H1 (cell line): ENCODE data around the gene EXOC2. TPM values are rescaled to one million over a fixed set of nuclear protein-coding genes. Genes with fewer than 3 reads are reported as not detected.

Experiments
- CTCF ChIA-PET: fragments of 300-600 bp; sonication (Branson Sonifier 250); formaldehyde crosslinking; loops from one replicate; lab custom pipeline; 2021; ENCODE audit not compliant: partially characterized antibody; lab: Charles Lee
- POLR2A ChIA-PET: fragments of 300-600 bp; sonication (Branson Sonifier 250); formaldehyde crosslinking; loops from one replicate; lab custom pipeline; 2021; ENCODE audit warnings: inconsistent platforms; ENCODE audit not compliant: partially characterized antibody; lab: Charles Lee
- DNase-seq, 2 experiments: peaks; one replicate each; pipeline versions ENCODE4 v3.0.0 to v3.0.0-alpha.2; 2010 to 2022; ENCODE audit warnings: low spot score in 2 of 2, low read depth in 1 of 2, mixed read lengths in 1 of 2
- FAIRE-seq: peaks from 2 replicates; lab custom pipeline; 2011; peaks lifted over from hg19 to GRCh38; lab: Jason Lieb, UNC
- H2AFZ ChIP-seq: 2 replicates; pipeline ENCODE4 v1.8.1; 2012; ENCODE audit warnings: low read length, inconsistent platforms
- H2AK5ac ChIP-seq: 2 replicates; pipeline ENCODE4 v1.6.1; 2013; ENCODE audit warnings: low read depth, low read length
- H2BK120ac ChIP-seq: replicated peaks from 2 replicates; pipeline ENCODE3; 2013; ENCODE audit warnings: low read depth, low read length, inconsistent platforms
- H2BK12ac ChIP-seq: 2 replicates; pipeline ENCODE4 v1.6.1; 2013; ENCODE audit warnings: low read depth, low read length
- H2BK15ac ChIP-seq: 2 replicates; pipeline ENCODE4 v1.6.1; 2013; ENCODE audit warnings: low read length
- H2BK20ac ChIP-seq: 2 replicates; pipeline ENCODE4 v1.6.1; 2013; ENCODE audit warnings: low read length
- H2BK5ac ChIP-seq: 2 replicates; pipeline ENCODE4 v1.6.1; 2013; ENCODE audit warnings: low read depth, low read length
- H3K14ac ChIP-seq: 2 replicates; pipeline ENCODE4 v1.6.1; 2013; ENCODE audit warnings: inconsistent platforms; ENCODE audit not compliant: insufficient read length
- H3K18ac ChIP-seq: 2 replicates; pipeline ENCODE4 v1.6.1; 2013; ENCODE audit warnings: low read length; ENCODE audit errors: extremely low read depth
- H3K23ac ChIP-seq: 2 replicates; pipeline ENCODE4 v1.6.1; 2013; ENCODE audit warnings: inconsistent platforms; ENCODE audit not compliant: insufficient read length
- H3K23me2 ChIP-seq: 2 replicates; pipeline ENCODE4 v1.6.1; 2013; ENCODE audit warnings: low read depth, low read length
- H3K27ac ChIP-seq: 2 replicates; pipeline ENCODE4 v1.6.1; 2011; ENCODE audit warnings: low read depth, low read length, inconsistent platforms
- H3K27me3 ChIP-seq, 4 experiments: replicated peaks in 1 of 4; 1 replicate in 1 of 4; 2 replicates in 3 of 4; pipeline versions ENCODE4 v1.6.1 to v1.8.1; 2011 to 2013; ENCODE audit warnings: low read length in 3 of 4, mild to moderate bottlenecking in 3 of 4, inconsistent platforms in 2 of 4, mixed read lengths in 2 of 4, moderate library complexity in 1 of 4; ENCODE audit not compliant: control insufficient read depth in 3 of 4, insufficient read depth in 3 of 4; ENCODE audit errors: extremely low read depth in 1 of 4
- H3K36me3 ChIP-seq, 4 experiments: 2 replicates each; pipeline versions ENCODE4 v1.6.1 to v1.8.1; 2011 to 2013; ENCODE audit warnings: mild to moderate bottlenecking in 4 of 4, low read length in 3 of 4, moderate library complexity in 2 of 4, control low read depth in 1 of 4, inconsistent platforms in 1 of 4; ENCODE audit not compliant: insufficient read depth in 4 of 4, control insufficient read depth in 2 of 4
- H3K4ac ChIP-seq: replicated peaks from 2 replicates; pipeline ENCODE3; 2013; ENCODE audit warnings: low read length, low read depth, mixed read lengths, inconsistent platforms; ENCODE audit not compliant: insufficient read length
- H3K4me1 ChIP-seq, 4 experiments: replicated peaks in 1 of 4; 1 replicate in 1 of 4; 2 replicates in 3 of 4; pipeline versions ENCODE4 v1.6.1 to v1.8.1; 2011 to 2013; ENCODE audit warnings: low read length in 3 of 4, inconsistent platforms in 2 of 4, mixed read lengths in 1 of 4; ENCODE audit not compliant: insufficient read depth in 4 of 4, control insufficient read depth in 3 of 4
- H3K4me2 ChIP-seq, 2 experiments: 2 replicates each; pipeline versions ENCODE4 v1.6.1 to v1.8.1; 2011 to 2013; ENCODE audit warnings: low read depth in 2 of 2, low read length in 2 of 2, control low read depth in 1 of 2, inconsistent platforms in 1 of 2, mild to moderate bottlenecking in 1 of 2; ENCODE audit not compliant: insufficient read depth in 1 of 2
- H3K4me3 ChIP-seq, 4 experiments: fragments of 200-600, 300-600 bp in 1 of 4; sonication (generic), shearing (Covaris generic), sonication (Bioruptor Twin) in 1 of 4; 2 replicates each; pipeline versions ENCODE4 v1.5.1 to v1.8.1; 2011 to 2016; ENCODE audit warnings: low read length in 4 of 4, low read depth in 3 of 4, control low read depth in 2 of 4, inconsistent platforms in 2 of 4, mild to moderate bottlenecking in 2 of 4, mixed read lengths in 1 of 4, moderate library complexity in 1 of 4; ENCODE audit not compliant: insufficient read depth in 2 of 4; ENCODE audit errors: extremely low read depth in 1 of 4
- H3K56ac ChIP-seq: replicated peaks from 2 replicates; pipeline ENCODE3; 2013; ENCODE audit warnings: low read depth, mild to moderate bottlenecking, mixed read lengths, low read length, inconsistent platforms; ENCODE audit not compliant: insufficient read length
- H3K79me1 ChIP-seq: 2 replicates; pipeline ENCODE4 v1.6.1; 2013; ENCODE audit warnings: low read depth, low read length, control low read depth
- H3K79me2 ChIP-seq, 2 experiments: 2 replicates each; pipeline versions ENCODE4 v1.6.1 to v1.8.1; 2012 to 2013; ENCODE audit warnings: low read length in 2 of 2, mild to moderate bottlenecking in 2 of 2, inconsistent platforms in 1 of 2; ENCODE audit not compliant: insufficient read depth in 2 of 2, control insufficient read depth in 1 of 2
- H3K9ac ChIP-seq, 4 experiments: replicated peaks in 1 of 4; 1 replicate in 1 of 4; 2 replicates in 3 of 4; pipeline versions ENCODE4 v1.6.1 to v1.8.1; 2011 to 2013; ENCODE audit warnings: low read depth in 3 of 4, low read length in 3 of 4, control low read depth in 2 of 4, mild to moderate bottlenecking in 2 of 4, moderate library complexity in 2 of 4, inconsistent platforms in 1 of 4; ENCODE audit errors: extremely low read depth in 1 of 4
- H3K9me3 ChIP-seq, 2 experiments: 2 replicates each; pipeline versions ENCODE4 v1.6.1 to v1.8.1; 2012 to 2013; ENCODE audit warnings: mild to moderate bottlenecking in 2 of 2, moderate library complexity in 2 of 2, control low read depth in 1 of 2, inconsistent platforms in 1 of 2, low read depth in 1 of 2, low read length in 1 of 2, mixed read lengths in 1 of 2; ENCODE audit not compliant: insufficient read depth in 2 of 2
- H4K20me1 ChIP-seq, 2 experiments: replicated peaks in 1 of 2; 2 replicates each; pipeline versions ENCODE3 to v1.8.1; 2011 to 2013; ENCODE audit warnings: inconsistent platforms in 2 of 2, low read length in 2 of 2, mild to moderate bottlenecking in 1 of 2; ENCODE audit not compliant: insufficient read depth in 2 of 2, control insufficient read depth in 1 of 2
- H4K5ac ChIP-seq: 2 replicates; pipeline ENCODE4 v1.6.1; 2013; ENCODE audit warnings: low read length, low read depth, mixed read lengths, inconsistent platforms; ENCODE audit not compliant: insufficient read length
- H4K8ac ChIP-seq: 2 replicates; pipeline ENCODE4 v1.8.0; 2013; ENCODE audit warnings: mild to moderate bottlenecking, moderate library complexity, low read length, inconsistent platforms; ENCODE audit not compliant: insufficient read depth; ENCODE audit errors: extremely low read depth
- H4K91ac ChIP-seq: replicated peaks from 2 replicates; pipeline ENCODE3; 2013; ENCODE audit warnings: low read length, mixed read lengths, inconsistent platforms; ENCODE audit not compliant: insufficient read length
- KDM1A ChIP-seq: fragments of 200-600, 300-600 bp; sonication (generic); IDR thresholded peaks from 2 replicates; pipeline ENCODE4 v1.7.1; 2016; ENCODE audit warnings: mild to moderate bottlenecking, low read length, borderline replicate concordance
- WGBS, 2 experiments: shearing (Covaris generic) in 1 of 2; methylation state at CpG; one replicate each; pipeline versions ENCODE4 v1.1.6 to v1.1.7; 2013 to 2015; ENCODE audit warnings: low lambda C conversion rate in 2 of 2, mixed read lengths in 2 of 2, inconsistent platforms in 1 of 2, low coverage in 1 of 2, missing lambda C conversion rate in 1 of 2; ENCODE audit not compliant: insufficient replicate concordance in 2 of 2, insufficient coverage in 1 of 2, insufficient read length in 1 of 2; ENCODE audit errors: extremely low coverage in 1 of 2, missing lambda C conversion rate in 1 of 2; 5-methylcytosine and 5-hydroxymethylcytosine counted together
- polyA plus RNA-seq, 7 experiments: library from polyadenylated mRNA; depleted of rRNA in 3 of 7; stranded (reverse) in 5 of 7; unstranded in 2 of 7; fragments of >200 nt in 5 of 7; fragments of 200-250 nt in 2 of 7; gene quantifications; 1 replicate in 5 of 7; 2 replicates in 1 of 7; 4 replicates in 1 of 7; pipeline versions ENCODE4 v1.2.1 to v1.2.3, GENCODE V29; 2011 to 2013; ENCODE audit warnings: missing spikeins in 2 of 7, mixed read lengths in 2 of 7
- total RNA-seq: library from RNA; stranded (reverse); fragmentation: NEBNext Ultra II Directional; extraction: Animal tissue kit (Norgen Biotek cat#: 25700); gene quantifications from 2 replicates; pipeline ENCODE4 v1.2.1, GENCODE V29; 2021

EXOC2 gene
- total and polyA plus RNA-seq, 2 of the 8 experiments (the other 6 are each of a cell fraction or from before 2014, with no cell fraction given): 25.5 to 44.4 TPM

GRCh38 chr6:570825-571224 is 122.1 kb downstream of the EXOC2 start:
- no peak overlapping the region for H3K4ac ChIP-seq
- no peak for TF ChIP-seq KDM1A
- no peak overlapping the region for H4K5ac ChIP-seq
- FAIRE-seq: no peak
- H2AFZ ChIP-seq: no peak overlapping the region
- no peaks in the 10 kb centered on the region for H3K79me2 ChIP-seq
- peaks cover 0 to 29% (median 11%) of the 10 kb centered on the region in 4 experiments; a peak in 5 of 8 replicates for H3K36me3 ChIP-seq
- no peak overlapping the region for H4K8ac ChIP-seq
- H3K27me3 ChIP-seq: no peaks in the 10 kb centered on the region
- no peak overlapping the region for H2BK20ac ChIP-seq
- H3K4me2 ChIP-seq: no peak overlapping the region
- H3K23ac ChIP-seq: no peak overlapping the region
- no peak overlapping the region for H2BK15ac ChIP-seq
- no peak overlapping the region for H3K56ac ChIP-seq
- DNase-seq: no peak
- WGBS, 2 experiments: 84% methylated on average over 5 of the region's 5 CpGs; no CpG with 5 or more reads in 1 of the 2 experiments
- H4K91ac ChIP-seq: no peak overlapping the region
- H4K20me1 ChIP-seq: peaks cover 0 to 2% of the 10 kb centered on the region in 2 experiments
- H3K79me1 ChIP-seq: no peaks in the 10 kb centered on the region; the same call in 1 of the 2 replicates
- H3K9me3 ChIP-seq: peaks cover 6 to 7% of the 10 kb centered on the region in 2 experiments; a peak in 2 of 4 replicates
- H3K9ac ChIP-seq: no peak overlapping the region
- CTCF ChIA-PET: no interaction called here
- H3K23me2 ChIP-seq: no peaks in the 10 kb centered on the region
- no peak overlapping the region for H3K14ac ChIP-seq
- H3K4me1 ChIP-seq: no peaks in the 10 kb centered on the region
- no peak overlapping the region for H2BK12ac ChIP-seq
- no peak overlapping the region for H3K18ac ChIP-seq
- no peak overlapping the region for H2BK120ac ChIP-seq
- H2AK5ac ChIP-seq: no peak overlapping the region
- H3K27ac ChIP-seq: no peak overlapping the region
- no peak overlapping the region for H2BK5ac ChIP-seq
- H3K4me3 ChIP-seq: no peak overlapping the region
- POLR2A ChIA-PET: no interaction called here
